Stimulated activated CD4-positive, alpha-beta T cell treated with anti-CD3 and anti-CD28 coated beads, Interleukin-1b, Interleukin-23, amount 100 ng/mL, for 4 hours (primary cell): ENCODE results near the gene ME3.
"Not testable (repeated sequence)": the region's sequence is repeated elsewhere in the genome, so short reads cannot be mapped to it uniquely, and the experiment has no call there.

ENCODE experiments used
- DNase-seq, 2 donors: peaks; one replicate each; pipeline ENCODE4 v3.0.0-alpha.2; 2020; ENCODE audit warnings: low read depth in 2 of 2

Gene ME3

DNA sequence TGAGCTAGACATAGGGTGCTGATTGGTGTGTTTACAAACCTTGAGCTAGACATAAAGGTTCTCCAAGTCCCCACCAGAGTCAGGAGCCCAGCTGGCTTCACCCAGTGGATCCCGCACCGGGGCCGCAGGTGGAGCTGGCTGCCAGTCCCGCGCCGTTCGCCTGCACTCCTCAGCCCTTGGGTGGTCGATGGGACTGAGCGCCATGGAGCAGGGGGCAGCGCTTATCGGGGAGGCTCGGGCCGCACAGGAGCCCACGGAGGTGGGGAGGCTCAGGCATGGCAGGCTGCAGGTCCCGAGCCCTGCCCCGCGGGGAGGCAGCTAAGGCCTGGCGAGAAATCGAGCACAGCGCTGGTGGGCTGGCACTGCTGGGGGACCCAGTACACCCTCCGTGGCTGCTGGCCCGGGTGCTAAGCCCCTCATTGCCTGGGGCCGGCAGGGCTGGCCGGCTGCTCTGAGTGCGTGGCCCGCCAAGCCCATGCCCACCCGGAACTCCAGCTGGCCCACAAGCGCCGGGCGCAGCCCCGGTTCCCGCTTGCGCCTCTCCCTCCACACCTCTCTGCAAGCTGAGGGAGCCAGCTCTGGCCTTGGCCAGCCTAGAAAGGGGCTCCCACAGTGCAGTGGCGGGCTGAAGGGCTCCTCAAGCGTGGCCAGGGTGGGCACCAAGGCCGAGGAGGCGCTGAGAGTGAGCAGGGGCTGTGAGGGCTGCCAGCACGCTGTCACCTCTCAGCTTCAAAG, 238.9 kb downstream of the ME3 start:
- not testable (repeated sequence) for DNase-seq

DNA sequence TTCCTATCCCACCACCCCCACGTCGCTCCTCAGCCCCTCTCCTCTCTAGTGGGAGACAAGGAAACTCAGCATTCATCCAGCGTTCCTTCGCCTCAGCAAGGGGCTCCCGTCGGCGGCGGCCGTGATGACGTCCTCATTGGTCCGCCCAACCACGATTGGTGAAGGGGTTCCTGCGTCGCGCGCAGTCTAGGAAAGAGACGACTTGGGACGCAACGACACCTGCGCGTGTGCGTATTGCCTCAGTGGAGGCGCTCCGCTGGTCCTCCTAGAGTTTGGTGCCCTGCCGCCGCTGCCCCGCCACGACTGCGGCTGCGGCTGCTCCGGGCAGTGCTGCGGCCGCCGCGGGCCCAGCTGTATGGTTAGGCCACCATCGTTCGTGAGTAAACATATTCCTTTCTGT, 241.2 kb downstream of the ME3 start:
- DNase-seq: no peak

DNA sequence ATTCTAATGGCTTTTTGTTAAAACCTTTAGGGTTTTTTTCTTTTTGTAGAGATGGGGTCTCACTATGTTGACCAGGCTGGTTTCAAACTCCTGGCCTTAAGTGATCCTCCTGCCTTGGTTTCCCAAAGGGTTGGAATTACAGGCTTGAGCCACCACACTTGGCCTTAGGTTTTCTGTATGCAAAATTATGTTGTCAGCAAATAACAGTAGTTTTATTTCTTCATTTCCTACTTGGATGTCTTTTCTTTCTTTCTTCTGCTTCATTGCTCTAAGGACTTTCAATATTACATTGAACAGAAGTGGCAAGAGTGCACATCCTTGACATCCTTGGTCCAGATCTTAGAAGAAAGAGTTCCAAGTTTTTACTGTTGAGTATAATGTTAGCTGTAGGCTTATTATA, 245.0 kb downstream of the ME3 start:
- DNase-seq: no peak

DNA sequence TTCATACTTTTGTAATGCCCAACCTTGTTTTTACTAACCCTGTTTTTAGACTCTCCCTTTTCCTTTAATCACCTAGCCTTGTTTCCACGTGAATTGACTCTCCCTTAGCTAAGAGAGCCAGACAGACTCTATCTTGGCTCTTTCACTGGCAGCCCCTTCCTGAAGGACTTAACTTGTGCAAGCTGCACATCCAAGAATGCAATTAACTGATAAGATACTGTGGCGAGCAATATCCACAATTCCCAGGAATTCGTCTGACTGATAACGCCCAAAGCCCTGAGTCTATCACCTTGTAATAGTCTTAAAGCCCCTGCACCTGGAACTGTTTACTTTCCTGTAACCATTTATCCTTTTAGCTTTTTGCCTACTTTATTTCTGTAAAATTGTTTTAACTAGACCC, 248.9 kb downstream of the ME3 start:
- DNase-seq: not testable (repeated sequence)

DNA sequence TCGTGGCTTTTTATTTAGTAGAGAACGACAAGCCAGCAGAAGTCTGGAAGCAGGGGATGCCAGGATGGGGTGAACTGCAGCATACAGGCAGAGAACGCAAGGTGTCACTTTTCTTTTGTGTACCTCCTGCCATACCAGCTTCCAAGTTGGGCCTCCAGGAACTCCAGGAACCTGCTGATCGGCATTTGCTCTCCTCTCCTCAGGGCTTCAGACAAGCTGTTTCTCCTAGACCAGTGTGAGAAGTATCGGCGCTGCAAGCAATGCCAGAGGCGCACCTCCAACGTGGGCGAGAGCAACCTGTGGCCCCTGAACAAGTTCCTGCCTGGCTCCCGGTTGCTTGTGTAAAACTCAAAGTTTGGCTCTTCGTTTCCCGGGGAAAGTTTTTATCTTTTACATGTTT, 250.0 kb downstream of the ME3 start:
- DNase-seq: no peak

DNA sequence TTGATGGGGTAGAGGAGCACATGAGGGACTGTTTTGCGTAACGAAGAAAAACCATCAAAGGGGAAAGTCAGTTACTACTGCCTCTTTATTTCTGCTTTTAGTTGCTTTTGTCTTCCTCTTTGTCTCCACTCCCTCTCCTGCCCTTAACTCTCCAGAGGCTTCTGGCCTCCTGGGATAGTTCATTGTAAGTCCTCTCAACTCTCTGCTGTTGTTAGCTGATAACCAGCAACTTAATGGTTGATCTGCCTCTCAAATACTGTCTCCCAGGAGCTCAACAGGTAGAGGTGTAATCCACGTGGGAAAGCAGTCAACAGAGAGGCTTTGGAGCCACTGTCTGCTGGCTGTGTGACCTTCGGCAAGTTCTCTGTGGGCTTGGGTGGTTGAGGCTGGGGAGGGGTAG, 250.5 kb downstream of the ME3 start:
- DNase-seq: no peak

DNA sequence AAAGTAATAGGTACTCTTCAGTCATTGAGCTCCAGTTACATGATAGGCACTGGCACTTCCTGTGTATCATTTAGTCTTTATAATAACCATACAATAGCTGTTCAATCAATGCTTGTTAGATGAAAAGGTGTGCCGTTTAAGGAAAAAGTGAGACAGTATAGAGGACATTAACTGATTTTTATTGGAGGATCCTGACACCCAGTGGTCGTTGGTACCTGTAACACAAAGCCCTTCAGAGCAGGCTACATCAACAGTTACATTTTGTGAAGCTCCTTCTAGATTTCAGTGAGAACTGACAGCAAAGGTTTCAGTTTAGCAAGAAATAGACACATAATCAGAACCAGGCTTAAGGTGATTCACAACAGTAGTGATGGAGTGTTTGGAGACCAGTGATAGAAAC, 253.5 kb downstream of the ME3 start:
- no peak for DNase-seq

DNA sequence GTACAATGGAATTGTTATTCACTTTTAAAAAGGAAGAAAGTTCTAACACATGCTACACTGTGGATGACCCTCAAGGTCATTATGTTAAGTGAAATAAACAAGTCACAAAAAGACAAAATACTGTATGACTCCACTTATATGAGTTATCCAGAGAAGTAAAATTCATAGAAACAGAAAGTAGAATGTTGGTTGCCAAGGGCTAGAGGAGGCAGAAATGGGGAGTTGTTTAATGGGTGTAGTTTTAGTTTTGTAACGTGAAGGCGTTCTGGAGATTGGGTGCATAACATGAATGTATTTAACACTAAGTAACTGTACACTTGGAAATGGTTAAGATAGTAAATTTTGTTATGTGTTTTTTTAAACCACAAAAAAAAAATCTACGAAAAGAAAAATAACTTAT, 253.9 kb downstream of the ME3 start:
- DNase-seq: no peak

DNA sequence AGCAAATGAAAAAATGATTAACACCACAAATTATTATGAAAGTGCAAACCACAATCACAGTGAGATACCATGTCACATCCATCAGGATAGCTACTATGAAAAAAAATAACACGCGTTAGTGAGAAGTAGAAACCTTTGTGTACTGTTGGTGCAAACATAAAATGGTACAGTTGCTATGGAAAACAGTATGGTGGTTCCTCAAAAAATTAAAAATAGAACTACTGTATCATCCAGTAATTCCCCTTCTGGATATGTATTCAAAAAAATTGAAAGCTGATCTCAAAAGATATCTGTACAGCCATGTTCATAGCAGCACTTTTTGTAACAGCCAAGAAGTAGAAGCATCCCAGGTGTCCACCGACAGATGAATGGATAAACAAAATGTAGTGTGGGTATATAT, 254.3 kb downstream of the ME3 start:
- DNase-seq: no peak

DNA sequence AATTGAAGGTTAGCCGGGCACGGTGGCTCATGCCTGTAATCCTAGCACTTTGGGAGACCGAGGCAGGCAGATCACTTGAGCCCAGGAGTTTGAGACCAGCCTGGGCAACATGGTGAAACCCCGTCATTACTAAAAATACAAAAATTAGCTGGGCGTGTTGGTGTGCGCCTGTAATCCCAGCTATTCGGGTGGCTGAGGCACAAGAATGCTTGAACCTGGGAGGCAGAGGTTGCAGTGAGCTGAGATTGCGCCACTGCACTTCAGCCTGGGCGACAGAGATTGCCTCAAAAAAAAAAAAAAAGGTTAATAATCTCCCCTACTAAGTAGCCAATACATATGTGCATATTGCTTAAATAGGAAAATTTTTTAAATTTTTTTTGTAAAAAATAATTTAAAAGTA, 255.5 kb downstream of the ME3 start:
- not testable (repeated sequence) for DNase-seq

DNA sequence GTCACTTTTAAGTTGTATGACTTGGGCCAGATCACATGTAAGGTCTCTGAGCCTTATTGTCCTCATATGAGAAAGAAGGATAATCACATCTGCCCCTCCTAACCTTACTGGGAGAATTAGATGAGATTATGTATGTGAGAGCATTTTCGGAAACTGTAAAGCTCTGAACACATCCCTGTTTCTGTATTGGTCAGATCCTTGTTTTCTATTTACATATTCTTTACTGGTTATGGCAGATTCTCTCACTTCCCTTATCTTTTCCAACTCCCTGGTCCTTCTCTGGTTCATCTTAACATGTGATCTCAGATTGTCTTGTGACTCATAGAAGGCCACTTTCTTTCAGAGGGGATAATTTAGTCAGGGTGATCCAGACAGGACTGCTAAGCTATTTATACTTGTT, 255.9 kb downstream of the ME3 start:
- no peak for DNase-seq

DNA sequence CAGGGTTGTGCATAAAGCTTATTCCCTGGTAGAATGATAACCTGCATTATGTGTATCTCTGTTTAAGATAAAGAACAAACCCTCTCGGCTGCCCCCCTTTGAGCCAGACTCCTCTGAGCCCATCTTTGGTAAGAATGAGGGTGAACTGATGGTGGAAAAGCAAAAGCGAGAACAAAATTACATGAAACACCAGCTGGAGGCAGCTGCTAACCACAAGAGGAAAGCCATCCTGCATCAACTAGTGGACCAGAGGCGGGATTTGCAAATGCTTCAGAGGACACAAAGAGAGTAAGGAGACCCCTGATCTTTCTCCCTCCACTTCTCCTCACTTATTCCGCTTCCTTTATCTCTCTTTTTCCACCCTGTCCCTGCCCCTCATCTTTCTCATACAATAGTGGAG, 257.4 kb downstream of the ME3 start:
- DNase-seq: no peak

DNA sequence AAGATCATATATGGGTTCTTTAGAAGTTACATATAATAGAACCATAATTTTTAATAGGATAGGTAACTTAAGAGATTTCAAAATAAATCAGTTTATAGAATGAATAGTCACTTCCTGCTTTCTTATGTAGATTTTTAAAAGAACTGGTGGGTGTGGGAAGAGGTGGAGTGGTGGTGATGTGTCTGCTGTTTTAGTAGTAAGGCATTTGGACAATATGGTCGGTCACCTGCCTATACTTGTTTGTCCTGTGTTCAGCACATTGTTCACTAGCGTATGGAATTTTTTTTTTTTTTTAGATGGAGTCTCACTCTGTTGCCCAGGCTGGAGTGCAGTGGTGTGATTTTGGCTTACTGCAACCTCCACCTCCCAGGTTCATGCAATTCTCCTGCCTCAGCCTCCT, 258.4 kb downstream of the ME3 start:
- no peak for DNase-seq

DNA sequence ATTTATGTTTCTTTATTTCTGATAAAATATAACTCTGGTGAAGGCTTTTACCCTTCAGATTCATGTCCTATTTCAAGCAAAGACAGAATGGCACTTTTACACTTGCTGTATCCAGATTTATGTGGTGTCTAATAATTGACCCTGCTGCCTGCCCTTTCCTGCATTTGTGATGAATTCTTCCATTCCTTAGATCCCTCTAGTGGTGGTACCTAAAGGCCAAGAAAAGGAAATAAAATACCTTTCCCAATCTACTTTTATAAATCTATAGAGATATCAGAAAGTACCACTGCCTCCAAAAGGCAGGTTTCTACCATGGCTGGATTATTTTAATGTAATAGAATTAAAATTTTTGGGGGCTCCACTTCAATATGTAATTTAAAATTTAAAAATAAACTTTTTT, 263.6 kb downstream of the ME3 start:
- DNase-seq: no peak

DNA sequence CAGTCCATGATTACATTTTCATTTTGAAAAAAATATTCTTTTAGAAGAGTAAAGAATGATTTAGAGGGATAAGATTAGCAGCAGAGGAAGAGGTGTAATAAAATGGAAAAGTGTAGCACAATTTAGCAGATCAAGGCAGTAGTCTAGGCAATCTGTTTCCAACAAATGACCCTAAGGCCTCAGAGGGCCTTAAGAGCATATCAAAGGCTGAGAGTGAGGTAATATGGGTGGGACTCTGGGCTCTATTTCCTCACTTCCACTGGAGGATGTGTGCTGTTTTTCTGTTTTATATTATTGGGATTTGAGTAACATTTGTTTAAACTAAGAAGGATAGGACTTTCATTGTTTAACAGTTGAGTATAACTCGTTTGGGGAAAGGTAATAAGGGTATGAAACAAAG, 269.0 kb downstream of the ME3 start:
- no peak for DNase-seq

DNA sequence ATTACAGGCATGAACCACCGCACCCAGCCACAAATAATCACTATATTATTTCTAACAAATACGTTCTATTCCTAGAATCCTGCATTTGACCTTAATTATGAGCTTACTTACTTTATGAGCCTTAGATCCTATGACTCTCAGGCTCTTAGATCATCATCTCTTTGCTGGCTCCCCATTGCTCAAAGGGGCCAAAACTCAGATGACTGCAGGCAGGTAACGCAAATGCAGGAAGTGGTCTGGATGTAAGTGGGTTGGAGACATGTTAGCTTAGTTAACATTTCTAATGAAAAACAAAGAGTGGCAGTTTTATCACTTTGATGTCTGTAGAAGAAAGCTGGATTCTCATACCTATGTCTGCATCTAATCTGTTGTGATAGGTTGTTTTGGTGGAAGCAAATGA, 274.3 kb downstream of the ME3 start:
- no peak for DNase-seq

DNA sequence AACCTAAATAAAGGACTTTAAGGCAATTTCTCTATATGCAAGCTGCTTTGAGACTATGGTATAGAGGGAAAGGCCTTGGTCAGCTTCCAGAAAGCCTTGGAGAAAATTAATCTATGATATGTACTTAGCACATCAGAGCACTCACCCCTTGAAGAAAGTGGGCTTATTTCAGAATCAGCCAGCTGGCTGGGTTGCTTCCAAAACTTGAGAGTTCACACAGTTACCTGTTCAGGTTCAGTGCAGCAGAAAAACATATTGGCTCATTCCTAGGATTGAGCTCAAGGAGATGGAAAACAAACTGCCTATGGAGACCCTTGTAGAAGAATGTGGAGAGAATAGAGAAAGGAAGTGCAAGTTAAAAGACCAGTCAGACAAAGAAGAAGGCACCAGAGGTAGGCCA, 275.1 kb downstream of the ME3 start:
- DNase-seq: no peak

DNA sequence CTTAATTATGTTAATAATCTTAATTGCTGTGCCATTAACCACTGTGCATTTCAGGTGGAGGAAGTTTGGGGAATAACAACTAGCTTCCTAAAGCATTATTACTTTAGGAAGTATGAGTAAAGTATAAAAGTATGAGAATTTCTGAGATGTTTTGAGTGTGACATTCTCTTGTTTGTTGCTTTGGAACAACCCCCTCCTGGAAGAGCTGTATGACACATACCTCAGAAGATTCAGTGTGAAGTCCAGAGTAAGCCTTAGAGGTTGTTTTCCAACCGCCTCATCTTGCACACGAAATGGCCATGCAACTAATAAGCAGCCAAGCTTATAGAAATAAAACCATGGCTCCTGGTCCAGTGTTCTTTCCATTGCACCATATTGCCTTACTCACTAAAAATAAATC, 276.0 kb downstream of the ME3 start:
- DNase-seq: no peak

DNA sequence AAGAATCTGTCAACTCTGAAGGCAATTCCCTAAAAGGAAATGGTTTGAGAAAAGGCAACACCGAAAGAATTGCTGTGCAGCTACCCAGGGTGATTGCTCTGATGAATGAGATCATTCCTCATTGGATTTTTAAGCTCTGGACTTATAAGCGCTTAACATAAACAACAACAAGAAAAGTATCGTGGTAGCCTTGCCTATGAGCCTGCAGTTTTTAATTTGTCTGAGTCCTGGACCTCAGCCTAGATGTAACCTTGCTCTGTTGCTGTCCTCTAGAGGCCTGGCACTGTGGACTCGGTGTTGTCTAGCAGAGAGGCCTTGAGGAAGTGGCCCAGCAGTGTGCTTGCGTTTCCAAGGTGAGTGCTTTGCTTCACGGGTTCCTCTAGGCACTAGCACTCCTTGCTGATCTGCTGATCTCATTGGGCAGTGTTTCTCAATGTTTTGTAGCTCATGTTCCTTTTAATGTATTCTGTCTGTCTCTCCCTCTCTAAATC, 277.3 kb downstream of the ME3 start:
- DNase-seq: no peak
